ENCODE results near the gene MYH4.

MYH4 gene

DNA sequence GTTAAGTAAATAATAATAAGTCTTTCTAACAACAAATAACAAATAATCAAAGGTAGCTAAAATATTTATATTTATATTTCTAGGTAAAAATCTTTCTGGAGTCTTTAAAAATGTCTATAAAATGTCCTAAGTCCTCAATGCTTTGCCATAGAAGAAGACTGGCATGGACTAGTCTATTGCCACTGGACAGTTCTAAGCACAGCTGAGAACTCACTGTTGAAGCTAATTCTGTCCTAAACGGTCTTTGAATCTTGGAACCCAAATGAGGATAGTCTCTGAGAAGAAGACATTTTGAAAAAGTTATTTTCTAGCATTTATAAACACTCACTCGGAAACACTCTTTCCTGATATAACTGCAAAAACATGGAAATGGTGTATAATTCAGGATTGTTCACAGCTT lies 48.1 kb downstream of the MYH4 start:
- no peak for FAIRE-seq

DNA sequence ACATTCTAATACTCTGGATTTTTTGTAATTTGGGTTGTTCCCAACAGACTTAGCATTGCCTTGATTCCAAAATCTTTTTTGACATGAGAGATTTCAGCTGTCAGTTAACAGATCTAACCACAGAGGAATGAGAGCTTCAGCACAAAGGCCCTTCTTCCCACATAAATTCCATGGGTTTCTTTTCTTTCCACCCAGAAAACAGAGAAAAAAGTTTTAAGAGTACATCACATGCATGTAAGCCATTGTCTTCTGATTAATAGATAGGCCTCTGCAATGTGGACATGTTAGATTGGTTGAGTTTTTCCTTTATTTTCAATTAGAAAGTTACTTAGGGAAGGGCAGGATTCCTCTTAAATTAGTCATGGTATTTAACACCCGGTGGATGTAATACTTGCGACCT lies 48.5 kb downstream of the MYH4 start:
- FAIRE-seq = no peak

DNA sequence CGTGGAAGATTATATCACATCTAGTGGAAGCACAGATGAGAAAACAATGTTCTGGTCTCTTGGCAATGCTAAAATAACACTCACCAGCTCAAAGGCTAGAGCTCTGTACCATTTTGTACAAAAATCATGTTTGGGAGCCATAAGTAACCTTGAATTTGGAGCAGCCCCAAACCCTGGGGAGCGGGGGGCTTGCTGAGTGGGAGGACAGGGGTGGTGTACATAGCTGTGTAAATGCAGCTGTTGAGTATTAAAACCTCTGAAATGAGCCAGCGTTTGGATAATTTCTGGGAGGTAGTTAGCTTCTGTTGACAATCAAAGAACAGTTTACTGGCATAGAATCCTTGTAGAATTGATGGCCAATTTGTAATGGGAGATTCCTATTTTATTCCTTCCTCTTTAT lies 51.9 kb downstream of the MYH4 start:
- FAIRE-seq = no peak

DNA sequence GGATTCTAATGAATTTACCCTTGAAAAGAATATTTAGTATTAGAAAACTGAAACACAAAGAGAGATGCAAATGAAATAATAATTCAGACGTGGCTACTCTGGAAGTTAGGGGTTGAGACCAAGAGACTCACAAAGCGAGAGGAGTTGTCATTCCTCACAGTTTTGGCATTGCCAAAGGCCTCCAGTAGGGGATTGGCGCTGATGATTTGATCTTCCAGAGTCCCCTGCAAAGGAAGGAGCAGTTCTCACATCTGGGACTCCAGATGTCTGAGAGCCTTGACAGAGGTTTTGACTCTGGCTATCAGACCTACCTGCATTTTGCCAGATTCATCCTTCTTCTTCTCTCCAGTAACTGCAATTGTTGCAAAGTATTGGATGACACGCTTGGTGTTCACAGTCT lies 54.2 kb downstream of the MYH4 start:
- FAIRE-seq = no peak

DNA sequence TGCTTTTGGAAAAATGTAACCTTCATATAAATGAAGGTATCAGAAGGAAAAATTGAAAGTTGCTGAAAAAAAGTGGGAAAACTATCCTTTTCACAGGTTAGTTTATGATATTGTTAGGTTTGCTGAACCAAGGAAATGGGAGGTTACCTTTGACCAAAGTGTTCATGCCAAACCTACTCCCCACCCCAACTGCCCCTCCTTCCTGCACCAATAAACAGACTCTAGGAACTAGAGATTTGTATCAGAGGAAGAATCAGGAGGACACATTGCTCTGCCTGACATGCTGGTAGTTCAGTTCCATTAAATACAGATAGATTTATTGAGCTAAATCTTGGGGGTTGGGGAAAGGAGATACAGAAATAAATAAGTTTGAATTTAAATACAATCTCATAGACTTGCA lies 65.8 kb downstream of the MYH4 start:
- no peak for FAIRE-seq

DNA sequence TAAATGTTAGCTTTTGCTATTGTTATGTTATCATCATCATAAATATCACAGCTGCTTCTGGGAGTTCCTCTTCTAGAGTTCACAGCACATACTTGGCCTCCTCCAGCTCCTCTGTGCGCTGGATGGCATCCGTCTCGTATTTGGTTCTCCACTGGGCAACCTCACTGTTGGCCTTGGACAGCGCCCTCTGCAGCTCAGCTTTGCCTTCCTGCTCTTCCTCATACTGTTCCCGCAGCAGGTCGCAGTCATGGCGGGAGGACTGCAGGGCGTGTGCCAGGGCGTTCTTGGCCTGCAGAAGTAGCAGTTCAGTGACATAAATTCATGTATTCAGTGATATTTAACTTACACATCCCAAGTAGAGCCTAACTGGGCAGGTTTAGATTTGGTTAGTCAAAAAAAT lies 71.0 kb downstream of the MYH4 start:
- FAIRE-seq = no peak

DNA sequence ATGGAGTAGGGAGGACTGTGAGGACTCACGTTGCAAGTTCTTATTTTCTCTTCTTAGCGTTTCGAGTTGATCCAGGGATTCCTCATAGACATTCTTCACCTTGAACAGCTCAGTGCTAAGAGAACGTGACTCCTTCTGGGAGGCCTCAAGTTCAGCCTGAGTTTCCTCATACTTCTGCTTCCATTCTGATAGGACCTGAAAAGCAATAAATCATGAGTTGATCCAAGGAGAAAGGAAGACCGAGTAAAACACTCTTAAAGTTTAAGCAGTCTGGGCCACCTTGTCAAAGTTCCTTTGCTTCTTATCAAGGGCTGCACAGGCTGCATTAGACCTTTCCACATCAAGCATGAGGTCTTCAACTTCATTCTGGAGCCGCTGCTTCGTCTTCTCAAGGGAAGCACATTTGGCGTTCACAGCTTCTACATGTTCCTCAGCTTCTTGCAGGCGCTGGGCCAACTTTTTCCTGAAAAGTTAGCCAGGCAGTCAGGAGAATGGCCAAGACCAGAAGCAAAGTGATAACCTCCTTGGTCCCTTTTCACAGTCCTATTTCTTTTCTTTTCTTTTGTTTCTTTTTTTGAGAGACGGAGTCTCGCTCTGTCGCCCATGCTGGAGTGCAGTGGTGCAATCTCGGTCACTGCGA lies 72.7 kb downstream of the MYH4 start:
- FAIRE-seq = no peak

DNA sequence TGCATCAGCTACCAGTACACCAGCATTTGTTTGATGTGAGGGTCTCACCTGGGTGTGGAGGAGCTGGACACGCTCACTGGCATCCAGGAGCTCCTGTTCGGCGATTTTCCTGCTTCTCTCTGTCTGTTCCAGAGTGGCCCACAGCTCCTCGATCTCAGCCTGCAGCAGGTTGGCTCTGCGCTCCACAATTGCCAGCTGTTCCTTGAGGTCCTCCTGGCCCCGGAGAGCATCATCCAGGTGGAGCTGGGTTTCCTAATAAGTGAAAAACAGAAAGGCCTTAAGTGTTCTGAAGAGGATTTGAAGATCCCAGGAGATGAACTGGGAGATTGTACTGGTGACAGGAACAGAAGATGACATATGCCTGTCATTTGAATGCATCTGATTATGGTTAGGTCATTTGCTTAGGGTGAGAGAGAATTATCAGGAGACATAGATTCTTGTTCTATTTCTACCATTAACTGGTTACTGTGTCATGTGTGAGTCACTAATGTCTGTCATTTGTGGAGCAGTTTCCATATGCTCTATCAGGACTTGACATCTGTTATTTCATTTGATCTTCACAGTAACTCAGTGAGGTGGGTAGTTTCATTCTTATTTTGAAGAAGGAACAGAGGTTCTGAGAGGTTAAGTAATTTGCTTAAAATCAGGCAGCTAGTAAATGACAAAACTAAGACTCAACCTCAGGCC lies 75.0 kb downstream of the MYH4 start:
- FAIRE-seq = no peak
